Measurements from ENCODE around the gene SMC6.

The SMC6 gene

DNA sequence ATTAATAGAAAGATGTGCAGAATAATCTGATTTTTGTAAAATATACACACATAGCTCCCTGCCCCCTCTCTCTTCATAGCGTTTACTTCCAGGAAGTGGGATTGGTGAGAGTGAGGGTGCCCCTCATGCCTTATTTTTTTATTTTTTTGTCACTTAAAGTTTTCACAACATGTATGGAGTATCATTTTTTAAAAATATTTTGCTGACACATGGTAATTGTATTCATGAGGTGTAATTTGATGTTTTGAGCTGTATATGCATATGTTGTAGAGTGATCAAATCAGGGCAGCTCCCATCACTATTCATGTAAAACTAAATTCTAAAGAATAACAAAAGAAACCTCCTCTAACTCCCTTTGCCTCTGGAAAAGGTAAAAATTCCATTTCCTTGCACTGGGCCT lies 138.5 kb downstream of the SMC6 start:
- DNase-seq: no peak

DNA sequence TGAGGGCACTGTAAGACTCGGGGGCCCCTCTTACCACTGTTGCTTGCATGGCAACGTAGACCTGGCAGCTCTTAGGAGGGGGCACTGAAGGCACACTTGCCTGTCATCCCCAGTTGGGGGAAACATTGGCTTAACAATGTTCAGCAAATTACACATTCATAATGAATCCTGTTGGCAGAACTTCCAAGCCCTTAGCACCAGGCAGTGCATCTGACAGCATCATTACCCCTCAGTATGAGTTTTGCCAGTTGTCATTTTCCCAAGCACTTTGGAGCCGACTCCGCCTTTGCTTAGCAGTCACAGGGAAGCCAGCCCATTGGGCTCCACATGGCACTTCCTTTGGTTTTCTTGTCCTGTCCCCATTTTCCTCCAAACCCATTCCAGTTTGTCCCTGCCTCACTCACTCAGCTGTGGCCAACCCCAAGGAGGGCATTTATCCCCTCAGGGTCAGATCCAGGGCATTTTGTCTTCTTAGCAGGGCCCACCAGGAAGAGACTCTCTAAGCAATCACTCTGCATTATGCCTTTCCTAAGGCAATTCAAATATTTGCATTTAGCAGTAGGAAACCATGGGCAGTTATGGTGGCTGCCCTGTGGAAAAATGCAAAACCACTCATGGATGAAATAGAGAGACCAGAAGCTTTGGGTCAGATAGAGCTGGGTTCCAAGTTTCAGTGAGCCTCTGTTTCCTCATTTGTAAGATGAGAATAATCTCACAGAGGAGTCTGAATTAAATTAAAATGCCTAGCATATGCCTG lies 139.3 kb downstream of the SMC6 start:
- no peak for DNase-seq
